Esophagus muscularis mucosa (tissue), 3 donors: ENCODE results near the gene REL.

Experiments used
- CTCF ChIP-seq, 3 experiments: fragments of 200-600 bp in 2 of 3; fragments of 450-650 bp in 1 of 3; sonication (generic) in 2 of 3; IDR thresholded peaks; one replicate each; pipeline ENCODE4 v1.5.1; 2017 to 2019; ENCODE audit warnings: antibody characterized with exemption in 3 of 3, mild to moderate bottlenecking in 2 of 3, moderate library complexity in 1 of 3
- POLR2A ChIP-seq: fragments of 450-650 bp; IDR thresholded peaks from one replicate; pipeline ENCODE4 v1.6.1; 2017; ENCODE audit warnings: antibody characterized with exemption, moderate library complexity, mild to moderate bottlenecking, low read depth
- POLR2AphosphoS5 ChIP-seq, 2 donors: sonication (generic); formaldehyde crosslinking; IDR thresholded peaks; one replicate each; pipeline ENCODE4 v1.6.1; 2017; ENCODE audit warnings: antibody characterized with exemption in 2 of 2

- TF ChIP-seq CTCF (IDR thresholded peaks at IDR 0.05) (no peak), POLR2A (no peak), POLR2AphosphoS5 (IDR thresholded peaks at IDR 0.05) (no peak)
Measured at GRCh38 chr2:60838481-60838880, 42.9 kb upstream of the REL start.
